HG02938 (cell line): Measurements from ENCODE around the gene SPG21.

Experiments used
- ATAC-seq: cut with Tn5 transposase; IDR thresholded peaks from one replicate; pipeline ENCODE4 v1.9.1; 2021; ENCODE audit warnings: mild to moderate bottlenecking, moderate library complexity; ENCODE audit not compliant: unreplicated experiment

Gene SPG21

GRCh38 chr15:64943512-64944225 is 46.0 kb downstream of the SPG21 start:
- ATAC-seq = no peak

GRCh38 chr15:64942356-64942755 is 47.4 kb downstream of the SPG21 start:
- no peak for ATAC-seq

- no peak for ATAC-seq
These were observed 51.5 kb downstream of the SPG21 start for GRCh38 chr15:64938192-64938591.

- no peak for ATAC-seq
These were observed 55.7 kb downstream of the SPG21 start for GRCh38 chr15:64934023-64934422.

- no peak for ATAC-seq
These were observed 58.3 kb downstream of the SPG21 start for GRCh38 chr15:64931381-64931780.

GRCh38 chr15:64930778-64931371 is 58.8 kb downstream of the SPG21 start:
- no peak for ATAC-seq

- ATAC-seq = no peak
These were observed 59.6 kb downstream of the SPG21 start for GRCh38 chr15:64930019-64930652.

- no peak for ATAC-seq
These were observed 61.0 kb downstream of the SPG21 start for GRCh38 chr15:64928626-64929220.

- no peak for ATAC-seq
These were observed 63.1 kb downstream of the SPG21 start for GRCh38 chr15:64926661-64927060.

GRCh38 chr15:64925335-64926330 is 64.1 kb downstream of the SPG21 start:
- no peak for ATAC-seq

GRCh38 chr15:64923546-64923945 is 66.2 kb downstream of the SPG21 start:
- no peak for ATAC-seq

- no peak for ATAC-seq
These were observed 68.0 kb downstream of the SPG21 start for GRCh38 chr15:64921711-64922110.

GRCh38 chr15:64919721-64920120 is 70.0 kb downstream of the SPG21 start:
- ATAC-seq = no peak

- ATAC-seq = no peak
These were observed 72.5 kb downstream of the SPG21 start for GRCh38 chr15:64917211-64917610.

- no peak for ATAC-seq
These were observed 73.3 kb downstream of the SPG21 start for GRCh38 chr15:64916365-64916764.

- ATAC-seq = no peak
These were observed 74.0 kb downstream of the SPG21 start for GRCh38 chr15:64915518-64916227.
